PFSK-1 (cell line): Measurements from ENCODE around the gene RAB9A.

ENCODE experiments used
- FOXP2 ChIP-seq: optimal IDR thresholded peaks from 2 replicates; pipeline ENCODE3; 2011; ENCODE audit warnings: borderline replicate concordance, control low read depth, inconsistent platforms; ENCODE audit not compliant: insufficient read depth; ENCODE audit errors: extremely low read length, extremely low read depth
- POLR2AphosphoS5 ChIP-seq: IDR thresholded peaks from 2 replicates; pipeline ENCODE4 v1.6.1; 2012; ENCODE audit warnings: low read depth, mild to moderate bottlenecking, control low read depth, low read length, moderate library complexity
- SIN3A ChIP-seq: IDR thresholded peaks from 2 replicates; pipeline ENCODE4 v1.6.1; 2012; ENCODE audit warnings: mild to moderate bottlenecking, low read length, moderate library complexity, borderline replicate concordance; ENCODE audit not compliant: insufficient read depth
- TAF1 ChIP-seq: IDR thresholded peaks from 2 replicates; pipeline ENCODE4 v1.6.1; 2012; ENCODE audit warnings: low read length, control low read depth, borderline replicate concordance; ENCODE audit not compliant: insufficient read depth
- TF ChIP-seq, protein P1 (sequence below), 2 experiments: IDR thresholded peaks; 2 replicates each; pipeline versions ENCODE4 v1.6.1 to v1.8.0; 2011 to 2012; ENCODE audit warnings: low read depth in 2 of 2, low read length in 2 of 2, control low read depth in 1 of 2, inconsistent platforms in 1 of 2, mild to moderate bottlenecking in 1 of 2, moderate library complexity in 1 of 2; ENCODE audit not compliant: insufficient read depth in 1 of 2

RAB9A gene

DNA sequence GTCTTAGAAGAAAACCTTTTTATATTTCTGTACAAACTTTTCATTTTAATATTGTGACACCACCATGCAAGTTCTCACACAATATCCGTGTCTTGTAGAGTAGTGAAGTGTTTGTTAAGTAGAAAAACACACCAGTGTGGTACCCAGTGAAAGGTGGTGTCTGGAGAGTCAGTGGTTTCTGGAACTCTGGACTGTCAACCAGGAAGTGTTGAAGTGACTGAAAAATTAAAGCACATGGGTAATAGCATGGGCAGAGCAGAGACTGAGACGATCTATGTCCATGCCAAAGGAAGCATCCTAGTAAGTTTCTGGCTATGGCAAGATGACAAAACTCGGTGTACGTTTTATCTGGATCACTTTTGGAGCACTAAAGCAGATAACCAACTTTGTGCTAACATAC, 22.2 kb downstream of the RAB9A start:
- TF ChIP-seq POLR2AphosphoS5 (no peak), FOXP2 (no peak), TAF1 (no peak), SIN3A (no peak)
- TF ChIP-seq, protein P1, sequence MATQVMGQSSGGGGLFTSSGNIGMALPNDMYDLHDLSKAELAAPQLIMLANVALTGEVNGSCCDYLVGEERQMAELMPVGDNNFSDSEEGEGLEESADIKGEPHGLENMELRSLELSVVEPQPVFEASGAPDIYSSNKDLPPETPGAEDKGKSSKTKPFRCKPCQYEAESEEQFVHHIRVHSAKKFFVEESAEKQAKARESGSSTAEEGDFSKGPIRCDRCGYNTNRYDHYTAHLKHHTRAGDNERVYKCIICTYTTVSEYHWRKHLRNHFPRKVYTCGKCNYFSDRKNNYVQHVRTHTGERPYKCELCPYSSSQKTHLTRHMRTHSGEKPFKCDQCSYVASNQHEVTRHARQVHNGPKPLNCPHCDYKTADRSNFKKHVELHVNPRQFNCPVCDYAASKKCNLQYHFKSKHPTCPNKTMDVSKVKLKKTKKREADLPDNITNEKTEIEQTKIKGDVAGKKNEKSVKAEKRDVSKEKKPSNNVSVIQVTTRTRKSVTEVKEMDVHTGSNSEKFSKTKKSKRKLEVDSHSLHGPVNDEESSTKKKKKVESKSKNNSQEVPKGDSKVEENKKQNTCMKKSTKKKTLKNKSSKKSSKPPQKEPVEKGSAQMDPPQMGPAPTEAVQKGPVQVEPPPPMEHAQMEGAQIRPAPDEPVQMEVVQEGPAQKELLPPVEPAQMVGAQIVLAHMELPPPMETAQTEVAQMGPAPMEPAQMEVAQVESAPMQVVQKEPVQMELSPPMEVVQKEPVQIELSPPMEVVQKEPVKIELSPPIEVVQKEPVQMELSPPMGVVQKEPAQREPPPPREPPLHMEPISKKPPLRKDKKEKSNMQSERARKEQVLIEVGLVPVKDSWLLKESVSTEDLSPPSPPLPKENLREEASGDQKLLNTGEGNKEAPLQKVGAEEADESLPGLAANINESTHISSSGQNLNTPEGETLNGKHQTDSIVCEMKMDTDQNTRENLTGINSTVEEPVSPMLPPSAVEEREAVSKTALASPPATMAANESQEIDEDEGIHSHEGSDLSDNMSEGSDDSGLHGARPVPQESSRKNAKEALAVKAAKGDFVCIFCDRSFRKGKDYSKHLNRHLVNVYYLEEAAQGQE (IDR thresholded peaks at IDR 0.05; ENCODE audit: insufficient read depth in 1 of 2, low read depth in 2 of 2, low read length in 2 of 2): no peak

DNA sequence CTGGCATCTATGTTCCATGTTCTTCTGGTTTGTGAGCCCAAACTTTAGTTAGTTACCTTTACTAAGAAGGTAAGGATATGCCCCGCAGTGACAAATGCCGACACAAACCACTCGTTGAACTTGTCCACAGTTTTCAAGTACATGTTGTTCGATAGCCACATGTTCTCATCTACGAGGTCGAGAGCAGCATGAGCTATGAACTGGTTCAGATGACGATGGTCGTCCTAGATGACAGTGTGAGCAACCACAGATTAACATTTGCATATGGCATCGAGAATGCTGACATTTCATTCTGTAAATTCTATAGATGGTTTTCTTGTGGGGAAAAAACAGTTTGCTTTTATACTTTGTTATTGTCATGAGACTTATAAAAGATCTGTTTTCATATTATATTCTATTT, 27.5 kb downstream of the RAB9A start:
- TF ChIP-seq TAF1 (no peak), POLR2AphosphoS5 (no peak), FOXP2 (no peak), SIN3A (no peak)
- TF ChIP-seq, protein P1 (IDR thresholded peaks at IDR 0.05; ENCODE audit: insufficient read depth in 1 of 2, low read depth in 2 of 2, low read length in 2 of 2): no peak

DNA sequence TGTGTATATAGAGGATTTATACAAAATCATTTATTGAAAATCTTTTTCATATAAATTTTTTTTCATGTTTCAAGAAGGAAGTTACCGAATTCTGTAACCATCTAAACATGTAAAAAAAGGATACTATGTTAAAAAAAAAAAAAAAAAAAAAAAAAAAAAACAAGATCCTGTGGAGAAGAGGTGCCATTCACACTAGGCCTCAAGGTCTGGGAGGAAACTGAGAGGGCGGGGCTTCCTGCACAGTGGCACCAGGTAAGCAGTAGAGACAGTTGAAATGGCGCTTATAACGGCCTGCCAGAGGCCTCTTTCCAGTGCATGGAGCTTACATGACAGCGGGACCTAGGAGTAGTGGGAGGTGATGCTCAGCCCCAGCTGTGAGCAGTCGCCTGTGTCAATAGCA, 28.0 kb downstream of the RAB9A start:
- TF ChIP-seq, protein P1 (IDR thresholded peaks at IDR 0.05; ENCODE audit: insufficient read depth in 1 of 2, low read depth in 2 of 2, low read length in 2 of 2): no peak

DNA sequence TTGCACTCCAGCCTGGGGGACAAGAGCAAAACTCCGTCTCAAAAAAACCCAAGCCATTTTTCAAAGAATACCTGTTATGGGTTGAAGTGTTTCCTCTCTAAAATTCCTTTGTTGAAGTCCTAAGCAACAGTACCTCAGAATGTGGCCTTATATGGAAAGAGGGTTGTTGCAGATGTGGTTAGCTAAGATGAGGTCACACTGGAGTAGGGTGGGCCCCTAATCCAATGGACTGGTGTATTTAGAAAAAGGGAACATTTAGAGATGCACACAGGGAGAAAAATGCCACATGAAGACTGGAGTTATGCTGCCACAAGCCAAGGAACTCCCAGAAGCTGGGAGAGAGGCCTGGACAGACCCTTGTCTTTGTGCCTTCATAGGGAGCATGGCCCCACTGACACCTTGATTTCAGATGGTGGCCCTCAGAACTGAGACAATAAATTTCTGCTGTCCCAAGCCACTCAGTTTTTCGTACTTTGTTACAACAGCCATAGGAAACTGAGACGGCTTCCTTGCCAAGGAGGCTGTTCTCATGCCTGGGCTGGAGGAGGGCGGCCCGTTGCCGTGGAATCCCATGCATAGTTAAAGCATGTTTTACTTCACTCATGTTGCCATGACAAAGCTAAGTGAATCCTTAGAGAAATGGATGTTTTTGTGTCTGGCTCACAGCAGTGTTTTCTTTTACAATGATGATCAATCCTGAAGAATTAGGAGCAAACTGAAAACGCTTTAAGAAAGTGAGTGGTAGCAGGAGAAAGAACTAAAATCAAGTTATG, 29.0 kb downstream of the RAB9A start:
- no peak for TF ChIP-seq TAF1
- no peak for TF ChIP-seq FOXP2
- TF ChIP-seq, protein P1 (IDR thresholded peaks at IDR 0.05; ENCODE audit: insufficient read depth in 1 of 2, low read depth in 2 of 2, low read length in 2 of 2): no peak
- TF ChIP-seq SIN3A: no peak
- TF ChIP-seq POLR2AphosphoS5: no peak
